Astrocyte (in vitro differentiated cells and primary cell): ENCODE data around the gene USP48. TPM values are rescaled to one million over a fixed set of nuclear protein-coding genes. Genes with fewer than 3 reads are reported as not detected.

ENCODE experiments used
- DNase-seq: peaks from one replicate; pipeline ENCODE4 v3.0.0-alpha.2; 2010; ENCODE audit warnings: low read depth
- FAIRE-seq: peaks from 2 replicates; lab custom pipeline; 2011; peaks lifted over from hg19 to GRCh38; lab: Jason Lieb, UNC
- H2AFZ ChIP-seq: 2 replicates; pipeline ENCODE4 v1.6.0; 2012; ENCODE audit warnings: low read depth, low read length, inconsistent platforms
- H3K27ac ChIP-seq: 2 replicates; pipeline ENCODE4 v1.5.1; 2011; ENCODE audit warnings: low read depth, low read length, inconsistent platforms
- H3K27me3 ChIP-seq: 2 replicates; pipeline ENCODE4 v1.6.0; 2011; ENCODE audit warnings: low read length, inconsistent platforms; ENCODE audit not compliant: insufficient read depth
- H3K36me3 ChIP-seq: 2 replicates; pipeline ENCODE4 v1.5.1; 2011; ENCODE audit warnings: low read length, inconsistent platforms; ENCODE audit not compliant: insufficient read depth
- H3K4me1 ChIP-seq: 2 replicates; pipeline ENCODE4 v1.5.1; 2011; ENCODE audit warnings: low read length, inconsistent platforms; ENCODE audit not compliant: insufficient read depth
- H3K4me2 ChIP-seq: 2 replicates; pipeline ENCODE4 v1.6.0; 2012; ENCODE audit warnings: low read length, inconsistent platforms
- H3K4me3 ChIP-seq: 2 replicates; pipeline ENCODE4 v1.5.1; 2011; ENCODE audit warnings: low read depth, mild to moderate bottlenecking, low read length, inconsistent platforms; ENCODE audit not compliant: insufficient read depth
- H3K79me2 ChIP-seq: 2 replicates; pipeline ENCODE4 v1.6.0; 2012; ENCODE audit warnings: mild to moderate bottlenecking, low read length, inconsistent platforms; ENCODE audit not compliant: insufficient read depth
- H3K9ac ChIP-seq: 2 replicates; pipeline ENCODE4 v1.6.0; 2012; ENCODE audit warnings: mild to moderate bottlenecking, low read length, inconsistent platforms
- H3K9me3 ChIP-seq: 2 replicates; pipeline ENCODE4 v1.5.1; 2012; ENCODE audit warnings: low read depth, mild to moderate bottlenecking, low read length, inconsistent platforms; ENCODE audit not compliant: insufficient read depth
- H4K20me1 ChIP-seq: 2 replicates; pipeline ENCODE4 v1.6.0; 2012; ENCODE audit warnings: low read length, inconsistent platforms; ENCODE audit not compliant: insufficient read depth
- H3K27ac Mint-ChIP-seq: one replicate; pipeline ENCODE4 v1.8.0; 2021; ENCODE audit warnings: mild to moderate bottlenecking, mixed read lengths; ENCODE audit not compliant: unreplicated experiment
- H3K27me3 Mint-ChIP-seq: one replicate; pipeline ENCODE4 v1.8.0; 2021; ENCODE audit warnings: low read depth, mixed read lengths; ENCODE audit not compliant: unreplicated experiment
- H3K36me3 Mint-ChIP-seq: one replicate; pipeline ENCODE4 v1.8.0; 2021; ENCODE audit warnings: low read depth, mixed read lengths; ENCODE audit not compliant: unreplicated experiment
- H3K4me1 Mint-ChIP-seq: one replicate; pipeline ENCODE4 v1.8.0; 2021; ENCODE audit warnings: low read depth, mixed read lengths; ENCODE audit not compliant: unreplicated experiment
- H3K4me3 Mint-ChIP-seq: one replicate; pipeline ENCODE4 v1.8.0; 2021; ENCODE audit warnings: mild to moderate bottlenecking, moderate library complexity, mixed read lengths; ENCODE audit not compliant: unreplicated experiment
- H3K9me3 Mint-ChIP-seq: one replicate; pipeline ENCODE4 v1.8.0; 2021; ENCODE audit warnings: mild to moderate bottlenecking, mixed read lengths; ENCODE audit not compliant: unreplicated experiment
- EZH2 ChIP-seq: IDR thresholded peaks from 2 replicates; pipeline ENCODE4 v1.6.1; 2012; ENCODE audit warnings: mild to moderate bottlenecking, low read length, inconsistent platforms; ENCODE audit not compliant: insufficient read depth
- total RNA-seq: library from RNA; stranded (reverse); gene quantifications from 2 replicates; pipeline ENCODE4 v1.2.1, GENCODE V29; 2021
- TF ChIP-seq, protein P1 (sequence below): IDR thresholded peaks from 2 replicates; pipeline ENCODE4 v1.5.1; 2011; ENCODE audit warnings: low read depth, mild to moderate bottlenecking, inconsistent platforms, low read length, moderate library complexity; ENCODE audit not compliant: insufficient read depth

The USP48 gene
- total RNA-seq, 1 donor from 2014 or later, result 85.7 TPM

DNA sequence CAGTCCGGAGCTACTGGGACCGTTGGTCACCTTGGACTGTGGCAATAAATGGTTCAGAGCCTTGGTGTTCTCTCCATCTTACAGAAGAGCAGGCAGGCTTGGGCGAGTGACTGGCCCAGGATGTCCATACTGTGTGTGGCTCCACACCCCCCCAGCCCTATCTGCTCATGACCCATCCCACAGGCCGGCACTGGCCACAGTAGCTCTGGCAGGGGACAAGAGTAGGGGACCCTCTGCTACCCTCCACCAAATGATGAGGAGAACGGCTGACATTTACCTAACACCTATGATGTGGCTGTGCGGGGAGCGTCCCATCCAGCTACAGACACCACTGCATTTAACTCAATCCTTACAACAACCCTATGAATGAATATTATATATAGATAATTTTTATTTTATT is 42.4 kb upstream of the USP48 start:
- no peak overlapping the region for H3K9ac ChIP-seq
- no peaks in the 10 kb centered on the region for H3K4me1 ChIP-seq
- no peaks in the 10 kb centered on the region for H3K27me3 ChIP-seq
- H3K79me2 ChIP-seq, result no peaks in the 10 kb centered on the region
- no peak overlapping the region for H3K4me3 ChIP-seq
- H3K4me3 Mint-ChIP-seq, result no peak overlapping the region
- DNase-seq (no peak), FAIRE-seq (no peak)
- no peak overlapping the region for H3K27ac ChIP-seq
- H3K36me3 ChIP-seq, result peaks cover 13% of the 10 kb centered on the region
- H3K27ac Mint-ChIP-seq, result no peak overlapping the region
- no peak overlapping the region for H2AFZ ChIP-seq
- TF ChIP-seq, protein P1, sequence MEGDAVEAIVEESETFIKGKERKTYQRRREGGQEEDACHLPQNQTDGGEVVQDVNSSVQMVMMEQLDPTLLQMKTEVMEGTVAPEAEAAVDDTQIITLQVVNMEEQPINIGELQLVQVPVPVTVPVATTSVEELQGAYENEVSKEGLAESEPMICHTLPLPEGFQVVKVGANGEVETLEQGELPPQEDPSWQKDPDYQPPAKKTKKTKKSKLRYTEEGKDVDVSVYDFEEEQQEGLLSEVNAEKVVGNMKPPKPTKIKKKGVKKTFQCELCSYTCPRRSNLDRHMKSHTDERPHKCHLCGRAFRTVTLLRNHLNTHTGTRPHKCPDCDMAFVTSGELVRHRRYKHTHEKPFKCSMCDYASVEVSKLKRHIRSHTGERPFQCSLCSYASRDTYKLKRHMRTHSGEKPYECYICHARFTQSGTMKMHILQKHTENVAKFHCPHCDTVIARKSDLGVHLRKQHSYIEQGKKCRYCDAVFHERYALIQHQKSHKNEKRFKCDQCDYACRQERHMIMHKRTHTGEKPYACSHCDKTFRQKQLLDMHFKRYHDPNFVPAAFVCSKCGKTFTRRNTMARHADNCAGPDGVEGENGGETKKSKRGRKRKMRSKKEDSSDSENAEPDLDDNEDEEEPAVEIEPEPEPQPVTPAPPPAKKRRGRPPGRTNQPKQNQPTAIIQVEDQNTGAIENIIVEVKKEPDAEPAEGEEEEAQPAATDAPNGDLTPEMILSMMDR, result no peak
- TF ChIP-seq EZH2, result no peak
- H3K9me3 ChIP-seq, result no peaks in the 10 kb centered on the region
- H3K4me1 Mint-ChIP-seq, result no peaks in the 10 kb centered on the region
- H3K27me3 Mint-ChIP-seq, result no peaks in the 10 kb centered on the region
- peaks cover 31% of the 10 kb centered on the region for H3K36me3 Mint-ChIP-seq
- H3K4me2 ChIP-seq, result no peak overlapping the region
- H3K9me3 Mint-ChIP-seq, result no peaks in the 10 kb centered on the region
- peaks cover 12% of the 10 kb centered on the region for H4K20me1 ChIP-seq

DNA sequence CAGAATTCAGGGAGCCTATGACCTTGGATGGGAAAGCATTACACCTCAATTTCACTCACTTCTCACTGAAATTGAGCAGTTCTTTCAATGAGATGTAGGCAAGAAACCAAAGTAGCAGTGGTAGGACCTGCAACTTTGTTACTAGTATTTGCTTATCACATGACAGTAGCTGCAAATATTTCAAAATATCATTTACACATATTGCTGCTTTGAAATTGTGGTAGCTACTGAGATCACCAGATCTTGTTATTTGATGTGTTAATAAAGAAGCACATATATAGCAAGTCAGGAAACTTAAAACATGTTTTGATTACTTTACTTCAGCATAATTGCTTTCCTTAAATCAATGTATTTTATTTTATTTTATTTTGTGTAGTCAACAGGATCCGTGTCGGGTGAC is 42.0 kb upstream of the USP48 start:
- TF ChIP-seq, protein P1, result no peak
- TF ChIP-seq EZH2, result no peak
- peaks cover 32% of the 10 kb centered on the region for H3K36me3 Mint-ChIP-seq
- peaks cover 12% of the 10 kb centered on the region for H4K20me1 ChIP-seq
- H3K79me2 ChIP-seq, result no peaks in the 10 kb centered on the region
- H3K4me1 ChIP-seq, result no peaks in the 10 kb centered on the region
- H3K4me3 ChIP-seq, result no peak overlapping the region
- no peaks in the 10 kb centered on the region for H3K9me3 Mint-ChIP-seq
- H2AFZ ChIP-seq, result no peak overlapping the region
- H3K27ac Mint-ChIP-seq, result no peak overlapping the region
- peaks cover 13% of the 10 kb centered on the region for H3K36me3 ChIP-seq
- H3K9me3 ChIP-seq, result no peaks in the 10 kb centered on the region
- H3K27me3 ChIP-seq, result no peaks in the 10 kb centered on the region
- H3K4me2 ChIP-seq, result no peak overlapping the region
- no peak for DNase-seq
- no peak overlapping the region for H3K4me3 Mint-ChIP-seq
- H3K27ac ChIP-seq, result no peak overlapping the region
- no peaks in the 10 kb centered on the region for H3K27me3 Mint-ChIP-seq
- no peaks in the 10 kb centered on the region for H3K4me1 Mint-ChIP-seq
- H3K9ac ChIP-seq, result no peak overlapping the region
- no peak for FAIRE-seq

DNA sequence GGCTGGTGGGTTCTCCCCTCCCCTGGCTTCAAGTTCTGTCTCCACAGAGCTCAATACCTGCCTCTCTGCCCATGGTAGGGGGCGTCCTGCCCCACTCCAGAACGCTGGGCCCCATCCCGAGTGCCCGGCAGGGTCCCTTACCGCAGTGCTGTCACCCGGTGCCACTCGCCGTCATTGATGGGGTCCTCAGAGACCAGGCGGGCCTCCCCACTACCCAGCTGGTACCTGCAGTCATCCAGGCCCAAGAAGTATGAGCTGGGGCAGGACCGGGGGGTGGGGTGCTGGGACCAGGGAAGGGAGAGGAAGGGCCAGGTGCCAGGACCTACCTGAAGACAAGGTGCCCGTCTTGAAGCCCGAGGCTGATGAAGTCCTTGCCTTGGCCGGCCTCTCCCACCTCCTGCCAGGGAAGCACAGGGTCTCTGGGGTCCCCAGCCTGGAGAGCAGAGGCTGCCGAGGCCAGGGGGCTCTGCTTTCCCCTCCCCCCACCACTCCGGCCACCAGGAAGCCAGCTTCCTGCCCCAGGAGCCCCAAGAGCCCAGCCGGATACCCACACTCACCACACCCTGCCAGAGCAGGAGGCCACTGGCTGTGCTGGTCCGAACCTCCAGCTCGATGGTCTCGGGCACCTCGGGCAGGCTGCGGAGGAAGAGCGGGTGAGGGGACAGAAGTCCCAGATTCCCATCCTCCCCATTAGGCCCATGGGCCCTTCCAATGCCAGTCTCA is 41.2 kb upstream of the USP48 start:
- no peak for FAIRE-seq
- no peak for TF ChIP-seq EZH2
- TF ChIP-seq, protein P1, result no peak
- no peaks in the 10 kb centered on the region for H3K4me1 Mint-ChIP-seq
- Histone ChIP-seq H2AFZ (no peak overlapping the region), H3K9me3 (no peaks in the 10 kb centered on the region), H3K27ac (no peak overlapping the region), H3K4me2 (no peak overlapping the region), H3K79me2 (no peaks in the 10 kb centered on the region), H3K4me1 (no peaks in the 10 kb centered on the region), H3K36me3 (peaks cover 13% of the 10 kb centered on the region), H3K9ac (no peak overlapping the region), H3K4me3 (no peak overlapping the region), H4K20me1 (peaks cover 12% of the 10 kb centered on the region), H3K27me3 (no peaks in the 10 kb centered on the region)
- H3K27ac Mint-ChIP-seq, result no peak overlapping the region
- peaks cover 35% of the 10 kb centered on the region for H3K36me3 Mint-ChIP-seq
- no peak for DNase-seq
- H3K4me3 Mint-ChIP-seq, result no peak overlapping the region
- H3K9me3 Mint-ChIP-seq, result no peaks in the 10 kb centered on the region
- H3K27me3 Mint-ChIP-seq, result no peaks in the 10 kb centered on the region
